Ovary (tissue), 3 donors: ENCODE measurements around the gene MSMP.

Experiments
- POLR2A ChIP-seq: fragments of 450-650 bp; IDR thresholded peaks from one replicate; pipeline ENCODE4 v1.6.1; 2017; ENCODE audit warnings: antibody characterized with exemption, mild to moderate bottlenecking, moderate library complexity
- TF ChIP-seq, protein P1 (sequence below), 3 donors: fragments of 450-650 bp in 2 of 3; fragments of 200-600 bp in 1 of 3; IDR thresholded peaks; one replicate each; pipeline versions ENCODE4 v1.5.1 to v1.8.0; 2016 to 2022; ENCODE audit warnings: antibody characterized with exemption in 3 of 3, mild to moderate bottlenecking in 1 of 3
- donor health status: DM: no; HTN: no; CAD: no.

GRCh38 chr9:35771943-35772342, 17.9 kb upstream of the MSMP start:
- TF ChIP-seq, protein P1, sequence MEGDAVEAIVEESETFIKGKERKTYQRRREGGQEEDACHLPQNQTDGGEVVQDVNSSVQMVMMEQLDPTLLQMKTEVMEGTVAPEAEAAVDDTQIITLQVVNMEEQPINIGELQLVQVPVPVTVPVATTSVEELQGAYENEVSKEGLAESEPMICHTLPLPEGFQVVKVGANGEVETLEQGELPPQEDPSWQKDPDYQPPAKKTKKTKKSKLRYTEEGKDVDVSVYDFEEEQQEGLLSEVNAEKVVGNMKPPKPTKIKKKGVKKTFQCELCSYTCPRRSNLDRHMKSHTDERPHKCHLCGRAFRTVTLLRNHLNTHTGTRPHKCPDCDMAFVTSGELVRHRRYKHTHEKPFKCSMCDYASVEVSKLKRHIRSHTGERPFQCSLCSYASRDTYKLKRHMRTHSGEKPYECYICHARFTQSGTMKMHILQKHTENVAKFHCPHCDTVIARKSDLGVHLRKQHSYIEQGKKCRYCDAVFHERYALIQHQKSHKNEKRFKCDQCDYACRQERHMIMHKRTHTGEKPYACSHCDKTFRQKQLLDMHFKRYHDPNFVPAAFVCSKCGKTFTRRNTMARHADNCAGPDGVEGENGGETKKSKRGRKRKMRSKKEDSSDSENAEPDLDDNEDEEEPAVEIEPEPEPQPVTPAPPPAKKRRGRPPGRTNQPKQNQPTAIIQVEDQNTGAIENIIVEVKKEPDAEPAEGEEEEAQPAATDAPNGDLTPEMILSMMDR (IDR thresholded peaks at IDR 0.05) = no peak
- no peak for TF ChIP-seq POLR2A
